ENCODE data around the gene TRMT44.

- no peak for TF ChIP-seq POLR2A (IDR thresholded peaks at IDR 0.05; ENCODE audit: low read length)
- TF ChIP-seq GATA1 (IDR thresholded peaks at IDR 0.05; ENCODE audit: low read depth, low read length), result no peak
These were observed 65.4 kb downstream of the TRMT44 start for GRCh38 chr4:8506006-8506372.
